ENCODE results near the gene PDGFD. TPM values are rescaled to one million over a fixed set of nuclear protein-coding genes. Genes with fewer than 3 reads are reported as not detected.

PDGFD gene
- total RNA-seq, 3 donors from 2014 or later (not counting 1 experiment from before 2014, with no cell fraction given): 23.2 to 41.2 (median 33.1) TPM

GRCh38 chr11:104089481-104089880 is 74.5 kb downstream of the PDGFD start:
- H3K4me1 Mint-ChIP-seq: peaks cover 5 to 21% of the 10 kb centered on the region in 2 donors
- no peaks in the 10 kb centered on the region for H3K36me3 Mint-ChIP-seq
- DNase-seq (no peak), ATAC-seq (no peak)
- Histone ChIP-seq H3K4me3 (ENCODE audit: low read length) (no peak overlapping the region), H3K27me3 (ENCODE audit: control insufficient read depth, insufficient read depth, low read length) (no peaks in the 10 kb centered on the region), H3K9me3 (ENCODE audit: control insufficient read depth, insufficient read depth, low read length) (no peaks in the 10 kb centered on the region), H3K36me3 (ENCODE audit: control insufficient read depth, insufficient read depth, low read length) (no peaks in the 10 kb centered on the region), H3K4me1 (ENCODE audit: control insufficient read depth, insufficient read depth, low read length) (no peaks in the 10 kb centered on the region), H3K27ac (ENCODE audit: low read length) (no peak overlapping the region)
- no peak for TF ChIP-seq CTCF (IDR thresholded peaks at IDR 0.05)
- no peaks in the 10 kb centered on the region for H3K27me3 Mint-ChIP-seq (ENCODE audit: low read depth in 2 of 2)
- no peak overlapping the region for H3K27ac Mint-ChIP-seq
- intact Hi-C loops (cut with micrococcal nuclease): no loop called here
- 82% methylated on average over 1 of the region's 2 CpGs for WGBS (ENCODE audit: insufficient coverage)
- no peaks in the 10 kb centered on the region for H3K9me3 Mint-ChIP-seq
- H3K4me3 Mint-ChIP-seq: no peak overlapping the region

- Histone ChIP-seq H3K27ac (ENCODE audit: low read length) (no peak overlapping the region), H3K9me3 (ENCODE audit: control insufficient read depth, insufficient read depth, low read length) (no peaks in the 10 kb centered on the region), H3K4me3 (ENCODE audit: low read length) (no peak overlapping the region), H3K36me3 (ENCODE audit: control insufficient read depth, insufficient read depth, low read length) (no peaks in the 10 kb centered on the region), H3K27me3 (ENCODE audit: control insufficient read depth, insufficient read depth, low read length) (no peaks in the 10 kb centered on the region), H3K4me1 (ENCODE audit: control insufficient read depth, insufficient read depth, low read length) (no peaks in the 10 kb centered on the region)
- no peak for TF ChIP-seq CTCF (IDR thresholded peaks at IDR 0.05)
- Mint-ChIP-seq H3K27me3 (ENCODE audit: low read depth in 2 of 2) (no peaks in the 10 kb centered on the region), H3K27ac (no peak overlapping the region), H3K9me3 (no peaks in the 10 kb centered on the region), H3K4me3 (no peak overlapping the region), H3K36me3 (no peaks in the 10 kb centered on the region), H3K4me1 (peaks cover 15 to 17% of the 10 kb centered on the region in 2 donors)
- 86% methylated on average over 5 of the region's 5 CpGs for WGBS (ENCODE audit: insufficient coverage)
- DNase-seq: no peak
- no peak for ATAC-seq
- intact Hi-C loops (cut with micrococcal nuclease): no loop called here
These were observed 77.3 kb downstream of the PDGFD start for GRCh38 chr11:104086621-104087020.

GRCh38 chr11:104078995-104079394 is 85.0 kb downstream of the PDGFD start:
- Histone ChIP-seq H3K27ac (ENCODE audit: low read length) (no peak overlapping the region), H3K4me1 (ENCODE audit: control insufficient read depth, insufficient read depth, low read length) (peaks cover 2% of the 10 kb centered on the region), H3K27me3 (ENCODE audit: control insufficient read depth, insufficient read depth, low read length) (no peaks in the 10 kb centered on the region), H3K36me3 (ENCODE audit: control insufficient read depth, insufficient read depth, low read length) (no peaks in the 10 kb centered on the region), H3K4me3 (ENCODE audit: low read length) (no peak overlapping the region), H3K9me3 (ENCODE audit: control insufficient read depth, insufficient read depth, low read length) (no peaks in the 10 kb centered on the region)
- no peaks in the 10 kb centered on the region for H3K36me3 Mint-ChIP-seq
- H3K9me3 Mint-ChIP-seq: no peaks in the 10 kb centered on the region
- intact Hi-C loops (cut with micrococcal nuclease): no loop called here
- peaks cover 23 to 38% of the 10 kb centered on the region in 2 donors for H3K4me1 Mint-ChIP-seq
- ATAC-seq: no peak
- H3K27me3 Mint-ChIP-seq (ENCODE audit: low read depth in 2 of 2): no peaks in the 10 kb centered on the region
- TF ChIP-seq CTCF (IDR thresholded peaks at IDR 0.05): no peak
- H3K27ac Mint-ChIP-seq: no peak overlapping the region
- H3K4me3 Mint-ChIP-seq: no peak overlapping the region
- no peak for DNase-seq

- H3K9me3 Mint-ChIP-seq: no peaks in the 10 kb centered on the region
- no peak overlapping the region for H3K27ac Mint-ChIP-seq
- no peak overlapping the region for H3K4me3 Mint-ChIP-seq
- no peaks in the 10 kb centered on the region for H3K36me3 Mint-ChIP-seq
- H3K27ac ChIP-seq (ENCODE audit: low read length): no peak overlapping the region
- DNase-seq (no peak), ATAC-seq (no peak)
- TF ChIP-seq CTCF (IDR thresholded peaks at IDR 0.05): no peak
- intact Hi-C loops (cut with micrococcal nuclease): no loop called here
- H3K4me3 ChIP-seq (ENCODE audit: low read length): no peak overlapping the region
- H3K9me3 ChIP-seq (ENCODE audit: control insufficient read depth, insufficient read depth, low read length): no peaks in the 10 kb centered on the region
- H3K4me1 Mint-ChIP-seq: peaks cover 26 to 36% of the 10 kb centered on the region in 2 donors
- H3K27me3 ChIP-seq (ENCODE audit: control insufficient read depth, insufficient read depth, low read length): no peaks in the 10 kb centered on the region
- no peaks in the 10 kb centered on the region for H3K27me3 Mint-ChIP-seq (ENCODE audit: low read depth in 2 of 2)
- WGBS (ENCODE audit: insufficient coverage): 55% methylated on average over 3 of the region's 4 CpGs
- H3K36me3 ChIP-seq (ENCODE audit: control insufficient read depth, insufficient read depth, low read length): no peaks in the 10 kb centered on the region
- peaks cover 2% of the 10 kb centered on the region for H3K4me1 ChIP-seq (ENCODE audit: control insufficient read depth, insufficient read depth, low read length)
These were observed 85.7 kb downstream of the PDGFD start for GRCh38 chr11:104078245-104078644.

All from natural killer cell (primary cell).